Testis (tissue), 2 donors: ENCODE measurements around the gene PUM1.

ENCODE experiments used
- POLR2A ChIP-seq: fragments of 450-650 bp; IDR thresholded peaks from one replicate; pipeline ENCODE4 v1.6.1; 2017; ENCODE audit warnings: antibody characterized with exemption, mild to moderate bottlenecking, moderate library complexity
- TF ChIP-seq, protein P1 (sequence below), 3 experiments: fragments of 450-650 bp in 2 of 3; fragments of 200-600 bp in 1 of 3; sonication (generic) in 1 of 3; IDR thresholded peaks; one replicate each; pipeline ENCODE4 v1.5.1; 2016 to 2019; ENCODE audit warnings: antibody characterized with exemption in 3 of 3, mild to moderate bottlenecking in 2 of 3, moderate library complexity in 1 of 3

DNA sequence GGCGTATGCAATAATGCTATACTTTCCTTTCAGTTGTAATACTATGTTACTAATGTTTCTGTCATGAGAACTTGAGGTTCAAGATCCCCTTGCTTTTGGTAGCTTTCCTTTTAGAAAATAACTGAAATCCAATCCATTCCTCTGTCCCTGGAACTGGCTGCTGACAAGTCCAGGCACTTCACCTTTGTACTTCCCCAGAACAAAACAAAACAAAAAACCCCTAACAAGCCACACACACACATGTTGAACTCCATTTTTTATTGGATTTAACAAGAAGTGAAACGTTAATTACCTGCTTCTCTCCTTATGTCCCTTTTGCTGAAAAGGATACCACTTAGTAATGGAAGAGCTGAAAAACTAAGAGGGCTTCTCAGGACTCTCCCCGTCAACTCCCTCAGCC lies 130.9 kb downstream of the PUM1 start:
- TF ChIP-seq, protein P1, sequence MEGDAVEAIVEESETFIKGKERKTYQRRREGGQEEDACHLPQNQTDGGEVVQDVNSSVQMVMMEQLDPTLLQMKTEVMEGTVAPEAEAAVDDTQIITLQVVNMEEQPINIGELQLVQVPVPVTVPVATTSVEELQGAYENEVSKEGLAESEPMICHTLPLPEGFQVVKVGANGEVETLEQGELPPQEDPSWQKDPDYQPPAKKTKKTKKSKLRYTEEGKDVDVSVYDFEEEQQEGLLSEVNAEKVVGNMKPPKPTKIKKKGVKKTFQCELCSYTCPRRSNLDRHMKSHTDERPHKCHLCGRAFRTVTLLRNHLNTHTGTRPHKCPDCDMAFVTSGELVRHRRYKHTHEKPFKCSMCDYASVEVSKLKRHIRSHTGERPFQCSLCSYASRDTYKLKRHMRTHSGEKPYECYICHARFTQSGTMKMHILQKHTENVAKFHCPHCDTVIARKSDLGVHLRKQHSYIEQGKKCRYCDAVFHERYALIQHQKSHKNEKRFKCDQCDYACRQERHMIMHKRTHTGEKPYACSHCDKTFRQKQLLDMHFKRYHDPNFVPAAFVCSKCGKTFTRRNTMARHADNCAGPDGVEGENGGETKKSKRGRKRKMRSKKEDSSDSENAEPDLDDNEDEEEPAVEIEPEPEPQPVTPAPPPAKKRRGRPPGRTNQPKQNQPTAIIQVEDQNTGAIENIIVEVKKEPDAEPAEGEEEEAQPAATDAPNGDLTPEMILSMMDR (IDR thresholded peaks at IDR 0.05) = no peak
- TF ChIP-seq POLR2A = no peak
